Mesendoderm (in vitro differentiated cells): ENCODE measurements around the gene EIF1.
"Not testable (repeated sequence)": the region's sequence is repeated elsewhere in the genome, so short reads cannot be mapped to it uniquely, and the experiment has no call there.

Experiments
- DNase-seq: peaks from one replicate; pipeline ENCODE4 v3.0.0; 2013
- H2AK5ac ChIP-seq: 2 replicates; pipeline ENCODE4 v1.6.1; 2013; ENCODE audit warnings: low read length, inconsistent platforms
- H2BK120ac ChIP-seq: 2 replicates; pipeline ENCODE4 v1.6.1; 2013; ENCODE audit warnings: low read depth, mild to moderate bottlenecking, low read length, moderate library complexity, mixed read lengths
- H2BK15ac ChIP-seq: replicated peaks from 2 replicates; pipeline ENCODE4 v1.6.1; 2013; ENCODE audit warnings: low read depth, mild to moderate bottlenecking, moderate library complexity
- H2BK5ac ChIP-seq: 2 replicates; pipeline ENCODE4 v1.6.1; 2013; ENCODE audit warnings: low read length, inconsistent platforms
- H3K18ac ChIP-seq: 2 replicates; pipeline ENCODE4 v1.6.1; 2013; ENCODE audit warnings: mild to moderate bottlenecking, low read length, mixed read lengths
- H3K23ac ChIP-seq: one replicate; pipeline ENCODE4 v1.6.1; 2013; ENCODE audit warnings: low read length
- H3K27ac ChIP-seq: 2 replicates; pipeline ENCODE4 v1.5.1; 2013; ENCODE audit warnings: low read depth, mild to moderate bottlenecking, inconsistent platforms, low read length, moderate library complexity
- H3K27me3 ChIP-seq: 2 replicates; pipeline ENCODE4 v1.6.1; 2013; ENCODE audit warnings: low read length, control low read depth, mild to moderate bottlenecking, inconsistent platforms; ENCODE audit not compliant: insufficient read depth, poor library complexity
- H3K36me3 ChIP-seq: 2 replicates; pipeline ENCODE4 v1.6.1; 2013; ENCODE audit warnings: low read length, inconsistent platforms; ENCODE audit not compliant: control insufficient read depth, insufficient read depth
- H3K4ac ChIP-seq: one replicate; pipeline ENCODE4 v1.6.1; 2013; ENCODE audit warnings: low read depth, mild to moderate bottlenecking, low read length, moderate library complexity
- H3K4me1 ChIP-seq: 2 replicates; pipeline ENCODE4 v1.6.1; 2013; ENCODE audit warnings: low read depth, low read length, inconsistent platforms; ENCODE audit not compliant: control insufficient read depth
- H3K4me2 ChIP-seq: 2 replicates; pipeline ENCODE4 v1.6.1; 2013; ENCODE audit warnings: low read length
- H3K4me3 ChIP-seq: 2 replicates; pipeline ENCODE4 v1.5.1; 2013; ENCODE audit warnings: mild to moderate bottlenecking, low read length
- H3K56ac ChIP-seq: one replicate; pipeline ENCODE4 v1.6.1; 2013; ENCODE audit warnings: low read length
- H3K79me1 ChIP-seq: 2 replicates; pipeline ENCODE4 v1.6.1; 2013; ENCODE audit warnings: low read length, inconsistent platforms
- H3K79me2 ChIP-seq: 2 replicates; pipeline ENCODE4 v1.6.1; 2013; ENCODE audit warnings: mild to moderate bottlenecking, low read length; ENCODE audit not compliant: control insufficient read depth, insufficient read depth
- H3K9ac ChIP-seq: 2 replicates; pipeline ENCODE4 v1.6.1; 2013; ENCODE audit warnings: low read length, inconsistent platforms
- H4K5ac ChIP-seq: one replicate; pipeline ENCODE4 v1.6.1; 2013; ENCODE audit warnings: low read length
- H4K8ac ChIP-seq: one replicate; pipeline ENCODE4 v1.6.1; 2013; ENCODE audit warnings: low read depth, mild to moderate bottlenecking, control low read depth, low read length, moderate library complexity
- WGBS: extraction: QIAGEN DNeasy Blood & Tissue Kit; methylation state at CpG from one replicate; pipeline ENCODE4 v1.1.7; 2013; ENCODE audit warnings: low lambda C conversion rate, missing lambda C conversion rate; ENCODE audit not compliant: insufficient coverage; ENCODE audit errors: extremely low coverage; 5-methylcytosine and 5-hydroxymethylcytosine counted together

The EIF1 gene

DNA sequence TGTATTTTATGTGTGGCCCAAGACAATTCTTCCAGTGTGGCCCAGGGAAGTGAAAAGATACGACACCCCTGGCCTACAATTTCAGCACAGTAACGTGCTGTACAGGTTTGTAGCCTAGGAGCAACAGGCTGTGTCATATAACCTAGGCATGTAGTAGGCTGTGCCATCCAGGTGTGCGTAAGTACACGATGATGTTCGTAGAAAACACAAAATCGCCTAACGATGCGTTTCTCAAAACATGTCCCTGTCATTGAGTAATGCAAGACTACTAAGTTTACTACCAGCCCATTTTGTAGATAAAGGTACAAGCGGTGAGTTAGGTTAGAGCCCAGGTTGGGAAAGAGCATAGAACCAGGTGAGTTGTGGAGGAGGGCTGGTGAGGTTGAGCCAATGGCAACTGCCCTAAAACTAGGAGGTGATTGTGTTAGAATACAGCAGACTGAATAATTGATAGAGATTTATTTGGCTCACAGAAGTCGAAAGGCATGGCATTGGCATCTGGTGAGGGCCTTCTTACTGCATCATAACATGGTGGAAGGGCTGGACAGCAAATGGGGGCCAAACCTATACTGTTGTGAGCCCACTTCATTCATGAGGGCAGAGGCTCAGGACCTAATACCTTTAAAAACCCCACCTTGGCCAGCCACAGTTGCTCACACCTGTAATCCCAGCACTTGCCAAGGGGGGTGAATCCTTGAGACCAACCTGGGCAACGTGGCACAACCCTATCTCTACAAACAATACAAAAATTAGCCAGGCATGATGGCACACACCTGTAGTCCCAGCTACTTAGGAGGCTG lies 4.2 kb downstream of the EIF1 start:
- no peak overlapping the region for H4K5ac ChIP-seq
- H3K36me3 ChIP-seq = peaks cover 25% of the 10 kb centered on the region
- no peak overlapping the region for H3K27ac ChIP-seq

DNA sequence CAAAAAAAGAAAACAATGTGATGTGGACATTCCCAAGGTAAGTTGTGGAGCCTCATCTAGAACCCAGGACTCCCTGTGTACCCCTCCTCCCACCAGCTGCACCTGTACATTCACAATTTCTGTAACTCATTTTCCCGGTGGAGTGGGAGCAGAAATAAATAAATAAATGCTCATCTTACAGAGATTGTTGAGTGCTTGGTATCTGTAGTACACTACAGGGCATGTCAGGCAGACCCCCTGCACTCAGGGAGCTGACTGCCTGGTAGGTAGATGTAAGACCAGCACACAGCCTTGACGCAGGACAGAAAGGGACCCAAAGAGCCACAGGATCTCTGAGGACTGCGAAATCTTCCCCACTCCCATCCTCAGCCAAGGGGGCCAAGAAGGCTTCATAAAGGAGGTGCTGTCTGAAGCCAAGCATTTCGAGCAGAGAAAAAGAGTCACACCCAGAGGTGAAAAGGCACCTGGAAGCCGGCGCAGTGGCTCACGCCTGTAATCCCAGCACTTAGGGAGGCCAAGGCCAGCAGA lies 6.5 kb downstream of the EIF1 start:
- no peaks in the 10 kb centered on the region for H3K27me3 ChIP-seq
- no peak overlapping the region for H3K4me3 ChIP-seq
- H3K4ac ChIP-seq = no peak overlapping the region
- H3K18ac ChIP-seq = no peak overlapping the region
- H2BK5ac ChIP-seq = no peak overlapping the region
- WGBS = no CpG with 5 or more reads among the region's 7 CpGs
- no peak overlapping the region for H3K23ac ChIP-seq
- no peak overlapping the region for H3K27ac ChIP-seq
- H3K79me2 ChIP-seq = peaks cover 5% of the 10 kb centered on the region
- H3K36me3 ChIP-seq = peaks cover 22% of the 10 kb centered on the region
- H2AK5ac ChIP-seq = no peak overlapping the region
- no peaks in the 10 kb centered on the region for H3K4me1 ChIP-seq
- H3K79me1 ChIP-seq = peaks cover 6% of the 10 kb centered on the region
- H2BK120ac ChIP-seq = no peak overlapping the region
- H3K56ac ChIP-seq = no peak overlapping the region
- no peak overlapping the region for H3K4me2 ChIP-seq
- H2BK15ac ChIP-seq = no peak overlapping the region
- H4K5ac ChIP-seq = no peak overlapping the region
- no peak overlapping the region for H4K8ac ChIP-seq
- DNase-seq = no peak
- no peak overlapping the region for H3K9ac ChIP-seq

More for the DNA sequence above, 4.2 kb downstream of the EIF1 start:
- H3K4ac ChIP-seq = no peak overlapping the region
- H3K79me1 ChIP-seq = peaks cover 6% of the 10 kb centered on the region
- H4K8ac ChIP-seq = no peak overlapping the region
- no peak overlapping the region for H3K4me3 ChIP-seq
- no peak overlapping the region for H3K4me2 ChIP-seq
- DNase-seq = no peak
- no CpG with 5 or more reads among the region's 11 CpGs for WGBS
- H2BK120ac ChIP-seq = no peak overlapping the region
- no peak overlapping the region for H3K18ac ChIP-seq
- no peak overlapping the region for H2BK5ac ChIP-seq
- H3K27me3 ChIP-seq = no peaks in the 10 kb centered on the region
- no peak overlapping the region for H3K23ac ChIP-seq
- H2BK15ac ChIP-seq = no peak overlapping the region
- peaks cover 13% of the 10 kb centered on the region for H3K79me2 ChIP-seq
- no peak overlapping the region for H3K56ac ChIP-seq
- no peak overlapping the region for H2AK5ac ChIP-seq
- H3K4me1 ChIP-seq = no peaks in the 10 kb centered on the region
- no peak overlapping the region for H3K9ac ChIP-seq

DNA sequence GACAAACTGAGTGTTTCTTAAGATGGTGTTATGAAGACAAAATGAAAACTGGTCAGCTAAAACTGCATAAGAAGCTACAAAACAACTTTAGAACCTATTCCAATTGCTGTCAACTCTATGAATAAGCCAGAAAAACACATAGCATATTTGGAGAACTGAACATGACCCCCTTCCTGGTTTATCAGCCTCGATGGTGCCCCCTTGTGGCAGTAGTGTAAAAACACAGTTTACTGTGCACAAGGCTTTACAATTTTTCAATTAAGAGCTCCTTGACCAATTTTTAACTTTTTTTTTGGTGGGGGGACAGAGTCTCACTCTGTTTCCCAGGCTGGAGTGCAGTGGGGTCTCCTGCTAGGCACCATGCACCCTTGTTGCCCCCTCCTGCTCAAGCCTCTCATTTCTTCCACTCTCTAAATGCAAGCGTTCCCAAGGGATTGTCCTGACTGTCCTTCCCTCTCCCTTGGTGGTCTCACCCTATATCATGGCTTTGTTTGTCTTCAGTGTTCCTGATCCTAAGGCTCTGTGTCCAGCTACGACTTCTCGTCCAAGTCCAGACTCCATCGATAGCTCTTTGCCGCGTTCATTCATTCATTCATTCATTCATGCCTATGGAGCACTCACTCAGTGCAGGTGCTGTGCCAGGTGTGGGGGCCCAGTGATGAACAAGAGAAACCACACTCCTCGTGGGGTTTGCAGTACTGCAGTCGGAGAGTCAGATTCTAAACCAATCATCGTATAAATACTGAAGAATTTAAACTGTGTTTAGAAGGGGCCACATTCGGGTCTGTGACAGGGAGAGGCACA lies 7.5 kb downstream of the EIF1 start:
- H3K4me3 ChIP-seq = no peak overlapping the region
- no peaks in the 10 kb centered on the region for H3K27me3 ChIP-seq
- H4K8ac ChIP-seq = no peak overlapping the region
- peaks cover under 1% of the 10 kb centered on the region for H3K79me1 ChIP-seq
- H4K5ac ChIP-seq = no peak overlapping the region
- no peak overlapping the region for H3K4me2 ChIP-seq
- H3K56ac ChIP-seq = no peak overlapping the region
- peak; percentile 73 for DNase-seq
- no peak overlapping the region for H3K9ac ChIP-seq
- H3K79me2 ChIP-seq = no peaks in the 10 kb centered on the region
- H2BK5ac ChIP-seq = no peak overlapping the region
- no peak overlapping the region for H2BK120ac ChIP-seq
- WGBS = no CpG with 5 or more reads among the region's 11 CpGs
- H3K23ac ChIP-seq = no peak overlapping the region
- no peak overlapping the region for H2BK15ac ChIP-seq
- H3K27ac ChIP-seq = no peak overlapping the region
- H3K18ac ChIP-seq = no peak overlapping the region
- peaks cover 16% of the 10 kb centered on the region for H3K36me3 ChIP-seq
- H3K4me1 ChIP-seq = no peaks in the 10 kb centered on the region
- H2AK5ac ChIP-seq = no peak overlapping the region
- H3K4ac ChIP-seq = no peak overlapping the region

GRCh38 chr17:41697122-41697962 lies 8.7 kb downstream of the EIF1 start:
- Histone ChIP-seq H3K79me1 (no peaks in the 10 kb centered on the region), H3K36me3 (peaks cover 9% of the 10 kb centered on the region), H2BK120ac (no peak overlapping the region), H3K4ac (no peak overlapping the region), H3K23ac (no peak overlapping the region), H2BK15ac (no peak overlapping the region), H2AK5ac (no peak overlapping the region), H2BK5ac (no peak overlapping the region), H3K4me3 (no peak overlapping the region), H4K8ac (no peak overlapping the region), H3K4me1 (no peaks in the 10 kb centered on the region), H3K56ac (no peak overlapping the region), H3K18ac (no peak overlapping the region), H3K9ac (no peak overlapping the region), H4K5ac (no peak overlapping the region), H3K79me2 (no peaks in the 10 kb centered on the region), H3K4me2 (no peak overlapping the region), H3K27ac (no peak overlapping the region), H3K27me3 (no peaks in the 10 kb centered on the region)
- DNase-seq = no peak
- no CpG with 5 or more reads among the region's 6 CpGs for WGBS

GRCh38 chr17:41700843-41701242 lies 12.2 kb downstream of the EIF1 start:
- H2BK120ac ChIP-seq, H3K27ac ChIP-seq, H3K18ac ChIP-seq, H3K79me1 ChIP-seq, H2BK5ac ChIP-seq, H3K27me3 ChIP-seq, H3K36me3 ChIP-seq, DNase-seq, H3K56ac ChIP-seq, H2BK15ac ChIP-seq, H3K9ac ChIP-seq, H3K79me2 ChIP-seq, H4K5ac ChIP-seq, H3K4ac ChIP-seq, H2AK5ac ChIP-seq, H3K4me2 ChIP-seq, H3K4me3 ChIP-seq, H4K8ac ChIP-seq, H3K23ac ChIP-seq, H3K4me1 ChIP-seq: not testable (repeated sequence)
- WGBS = no CpG with 5 or more reads among the region's 3 CpGs
